ENCODE data around the gene ZGPAT. TPM values are rescaled to one million over a fixed set of nuclear protein-coding genes. Genes with fewer than 3 reads are reported as not detected.

ZGPAT gene
- total RNA-seq, 1 experiment from 2014 or later: 27.6 TPM

GRCh38 chr20:63693733-63694583, 13.9 kb upstream of the ZGPAT start:
- H3K14ac ChIP-seq (ENCODE audit: insufficient read depth, low read length): no peak overlapping the region
- peaks cover 3 to 5% of the 10 kb centered on the region in 2 experiments; a peak in 3 of 5 replicates for H3K9me3 Mint-ChIP-seq
- H4K8ac ChIP-seq (replicated peaks; ENCODE audit: insufficient read length, low read depth, low read length): no peak overlapping the region
- no peak overlapping the region for H2AFZ ChIP-seq (ENCODE audit: low read length)
- WGBS (ENCODE audit: extremely low coverage, insufficient read length, low lambda C conversion rate): no CpG with 5 or more reads among the region's 21 CpGs
- no peak overlapping the region for H4K91ac ChIP-seq (ENCODE audit: insufficient read length, low read depth, low read length)
- no peak for TF ChIP-seq CTCF (conservative IDR thresholded peaks at IDR 0.05)
- no peak overlapping the region for H2BK20ac ChIP-seq (ENCODE audit: low read depth, low read length, poor library complexity, severe bottlenecking)
- no peak overlapping the region for H3T11ph ChIP-seq (ENCODE audit: low read length)
- peaks cover 14 to 20% (median 17%) of the 10 kb centered on the region in 3 experiments; a peak in 6 of 7 replicates for H3K36me3 Mint-ChIP-seq (ENCODE audit: insufficient read depth in 1 of 3, low read depth in 3 of 3)
- H3K4me3 Mint-ChIP-seq: no peak overlapping the region
- H3K18ac ChIP-seq (ENCODE audit: insufficient read length, low read depth, low read length): no peak overlapping the region
- no peak overlapping the region for H2BK15ac ChIP-seq (ENCODE audit: low read depth, low read length)
- H3K23ac ChIP-seq (ENCODE audit: insufficient read length, low read depth, low read length): no peak overlapping the region
- H3K56ac ChIP-seq (ENCODE audit: insufficient read length, low read depth, low read length): no peak overlapping the region
- H4K5ac ChIP-seq (ENCODE audit: insufficient read length, low read depth, low read length): no peak overlapping the region
- H2BK5ac ChIP-seq (ENCODE audit: insufficient read length, low read length): no peak overlapping the region
- no peak overlapping the region for H3K27ac ChIP-seq (ENCODE audit: insufficient read length, low read depth, low read length)
- no peak overlapping the region for H2BK120ac ChIP-seq (ENCODE audit: low read depth, low read length, poor library complexity, severe bottlenecking)
- peaks cover 2 to 10% of the 10 kb centered on the region in 2 experiments for H3K4me1 Mint-ChIP-seq
- H3K79me1 ChIP-seq (ENCODE audit: insufficient read depth, low read depth, low read length, poor library complexity, severe bottlenecking): no peaks in the 10 kb centered on the region
- H3K27ac Mint-ChIP-seq: no peak overlapping the region
- peaks cover 6% of the 10 kb centered on the region for H3K27me3 Mint-ChIP-seq (ENCODE audit: low read depth)
- H2BK12ac ChIP-seq (ENCODE audit: insufficient read length, low read depth, low read length): no peak overlapping the region
- DNase-seq: no peak
- no peaks in the 10 kb centered on the region for H3K79me2 ChIP-seq (ENCODE audit: insufficient read depth, low read length)
- H3K9ac ChIP-seq (ENCODE audit: extremely low read depth, insufficient read length, low read length): no peak overlapping the region
- H3K23me2 ChIP-seq (ENCODE audit: insufficient read length, low read depth, low read length, poor library complexity, severe bottlenecking): peaks cover 4% of the 10 kb centered on the region
- no peak overlapping the region for H3K4me2 ChIP-seq (ENCODE audit: insufficient read depth, insufficient read length, low read length)
- no peaks in the 10 kb centered on the region for H3K9me3 ChIP-seq (ENCODE audit: control insufficient read depth, low read depth, low read length)
- no peaks in the 10 kb centered on the region for H4K20me1 ChIP-seq (ENCODE audit: control insufficient read depth, insufficient read depth, insufficient read length)
- H3K4me1 ChIP-seq (ENCODE audit: insufficient read depth, low read length): no peaks in the 10 kb centered on the region
- H2AK5ac ChIP-seq (ENCODE audit: insufficient read length, low read length): no peak overlapping the region
- no peak overlapping the region for H3K4ac ChIP-seq (ENCODE audit: low read depth, low read length)
- H3K27me3 ChIP-seq (ENCODE audit: insufficient read depth, low read length): no peaks in the 10 kb centered on the region

All from H9 (cell line).